NCI-H2196 treated with DMSO at 0.1 percent for 48 hours (cell line): ENCODE measurements around the gene DNAJC18.
"Not testable (repeated sequence)": the region's sequence is repeated elsewhere in the genome, so short reads cannot be mapped to it uniquely, and the experiment has no call there.

Source experiments
- DNase-seq: peaks from one replicate; lab custom pipeline; 2025; ENCODE audit not compliant: unreplicated experiment; lab: John Stamatoyannopoulos, UW

DNAJC18 gene

GRCh38 chr5:139461698-139462097, 22.4 kb upstream of the DNAJC18 start:
- DNase-seq = no peak

GRCh38 chr5:139461176-139461575, 21.9 kb upstream of the DNAJC18 start:
- DNase-seq = no peak

GRCh38 chr5:139460455-139460854, 21.1 kb upstream of the DNAJC18 start:
- no peak for DNase-seq

GRCh38 chr5:139459451-139459934, 20.2 kb upstream of the DNAJC18 start:
- DNase-seq = no peak

GRCh38 chr5:139458580-139459407, 19.5 kb upstream of the DNAJC18 start:
- no peak for DNase-seq

- no peak for DNase-seq
These were observed 18.5 kb upstream of the DNAJC18 start for GRCh38 chr5:139457653-139458306.

GRCh38 chr5:139457241-139457640, 17.9 kb upstream of the DNAJC18 start:
- no peak for DNase-seq

- no peak for DNase-seq
These were observed 17.5 kb upstream of the DNAJC18 start for GRCh38 chr5:139456776-139457175.

- DNase-seq = no peak
These were observed 15.4 kb upstream of the DNAJC18 start for GRCh38 chr5:139454568-139455290.

- no peak for DNase-seq
These were observed 14.6 kb upstream of the DNAJC18 start for GRCh38 chr5:139453683-139454567.

- DNase-seq = no peak
These were observed 12.7 kb upstream of the DNAJC18 start for GRCh38 chr5:139451878-139452660.

GRCh38 chr5:139451176-139451575, 11.9 kb upstream of the DNAJC18 start:
- DNase-seq = no peak

GRCh38 chr5:139446956-139447779, 7.8 kb upstream of the DNAJC18 start:
- DNase-seq = no peak

GRCh38 chr5:139445325-139446170, 6.2 kb upstream of the DNAJC18 start:
- no peak for DNase-seq

- DNase-seq = no peak
These were observed 4.6 kb upstream of the DNAJC18 start for GRCh38 chr5:139443831-139444453.

- DNase-seq = not testable (repeated sequence)
These were observed 1.1 kb upstream of the DNAJC18 start for GRCh38 chr5:139440416-139440815.

GRCh38 chr5:139438707-139439012, 665 bp downstream of the DNAJC18 start:
- no peak for DNase-seq

- DNase-seq = no peak
These were observed 3.6 kb downstream of the DNAJC18 start for GRCh38 chr5:139435676-139436075.
